Activated CD8-positive, alpha-beta memory T cell treated with anti-CD3 and anti-CD28 coated beads for 36 hours (primary cell): Measurements from ENCODE around the gene PPP1R17. TPM values are rescaled to one million over a fixed set of nuclear protein-coding genes. Genes with fewer than 3 reads are reported as not detected.

Experiments
- CTCF ChIA-PET: fragments of 350-600 bp; sonication (Branson Sonifier 250); formaldehyde crosslinking; loops from one replicate; lab custom pipeline; 2021; ENCODE audit warnings: antibody characterized with exemption; lab: Charles Lee
- POLR2A ChIA-PET: fragments of 350-600 bp; sonication (Branson Sonifier 250); formaldehyde crosslinking; loops from one replicate; lab custom pipeline; 2021; ENCODE audit warnings: antibody characterized with exemption; lab: Charles Lee
- total RNA-seq, 2 experiments: library from RNA; stranded (reverse); gene quantifications; one replicate each; pipeline ENCODE4 v1.2.3, GENCODE V29; 2021

The PPP1R17 gene
- total RNA-seq, 2 experiments from 2014 or later, result not detected

DNA sequence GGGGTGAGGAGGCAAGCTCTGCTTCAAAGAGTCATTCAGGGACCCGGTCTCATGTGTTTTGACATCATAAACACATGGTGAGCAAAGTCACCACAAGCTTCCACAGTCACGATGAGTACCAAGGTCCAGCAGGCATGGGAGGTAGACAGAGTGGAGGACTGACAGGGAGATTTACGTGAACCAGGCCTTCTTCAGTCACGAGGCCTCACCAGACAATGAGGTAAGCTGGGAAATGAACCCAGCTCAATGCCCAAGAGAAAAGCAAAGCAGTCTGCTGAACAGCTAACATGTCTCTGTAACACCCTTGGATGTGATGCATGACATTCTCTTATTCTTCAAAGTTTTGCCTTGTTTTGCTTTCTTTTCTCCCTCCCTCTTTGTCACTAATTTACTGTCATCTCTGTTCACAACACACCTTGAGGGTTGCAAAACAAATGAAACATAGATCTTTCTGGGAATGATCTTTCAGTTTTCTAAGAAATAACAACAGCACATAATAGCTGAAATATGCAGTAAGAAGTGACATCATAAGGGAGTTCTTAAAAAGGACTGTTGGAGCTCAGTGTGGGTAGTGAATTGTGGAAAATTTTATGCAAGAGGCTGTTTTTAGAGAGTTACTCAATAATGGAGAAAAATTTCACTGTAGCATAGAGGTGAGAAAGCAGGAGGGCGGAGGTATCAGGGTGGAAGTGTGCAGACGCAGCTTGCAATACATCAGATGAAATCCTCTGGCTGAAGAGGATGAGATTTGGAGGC, 9.0 kb downstream of the PPP1R17 start:
- ChIA-PET CTCF (no interaction called here), POLR2A (no interaction called here)

DNA sequence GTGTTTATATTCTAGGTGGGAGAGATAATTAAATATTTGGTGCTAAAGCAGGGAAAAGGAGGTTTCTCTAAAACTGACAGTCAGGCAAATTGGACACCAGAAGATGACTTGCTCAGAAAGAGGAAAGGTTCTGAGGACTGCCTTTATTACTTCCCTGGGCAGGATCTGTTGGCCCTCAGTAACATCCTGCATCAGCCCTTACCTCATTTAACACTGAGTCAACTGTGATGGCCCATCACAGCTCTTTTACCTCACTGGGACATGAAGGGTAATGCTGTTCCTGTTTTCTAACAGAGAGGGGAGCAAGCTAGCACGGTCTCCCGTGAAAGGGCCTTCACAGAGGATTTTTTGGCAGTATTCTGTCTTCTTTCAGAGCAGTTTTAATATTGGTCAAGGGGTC, 12.0 kb downstream of the PPP1R17 start:
- ChIA-PET POLR2A (no interaction called here), CTCF (no interaction called here)

DNA sequence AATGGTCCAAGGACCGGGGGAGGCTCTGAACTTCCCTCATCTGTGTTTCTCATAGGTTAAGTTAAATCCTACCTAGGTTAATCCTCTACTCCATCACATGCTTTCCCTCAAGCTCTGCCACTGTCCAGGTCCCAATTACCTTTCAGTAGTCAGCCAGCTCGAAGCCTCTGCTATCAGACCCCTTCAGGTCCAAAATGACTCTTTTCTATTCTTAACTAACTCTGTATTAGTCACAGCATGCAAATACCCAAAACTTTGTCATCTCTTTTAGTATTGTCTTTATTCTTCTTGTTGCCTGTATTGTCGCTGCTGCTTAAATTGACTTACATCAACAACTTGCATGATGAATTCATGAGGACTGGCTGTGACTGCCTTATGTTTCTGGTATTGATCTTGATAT, 15.3 kb downstream of the PPP1R17 start:
- ChIA-PET POLR2A (no interaction called here), CTCF (no interaction called here)

DNA sequence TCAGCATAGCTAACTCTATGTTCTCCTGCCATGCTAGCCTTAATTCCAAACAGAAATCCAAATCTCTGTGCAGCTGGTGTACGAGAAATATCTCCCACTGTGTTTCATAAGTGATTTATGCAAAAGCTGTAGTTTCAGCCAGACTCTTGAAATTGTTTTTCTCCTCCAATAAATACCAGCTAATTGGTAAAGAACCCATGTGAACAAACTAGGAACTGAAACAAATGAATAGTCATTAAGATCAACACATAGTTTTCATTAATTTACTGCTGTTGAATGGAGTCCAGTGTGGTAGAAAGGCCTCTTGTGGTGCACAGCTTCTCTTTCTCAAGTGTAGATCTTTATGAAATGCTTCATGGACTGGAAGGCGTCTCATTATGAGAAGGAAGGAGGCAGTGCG, 18.4 kb downstream of the PPP1R17 start:
- CTCF ChIA-PET, result no interaction called here
- POLR2A ChIA-PET, result no interaction called here

DNA sequence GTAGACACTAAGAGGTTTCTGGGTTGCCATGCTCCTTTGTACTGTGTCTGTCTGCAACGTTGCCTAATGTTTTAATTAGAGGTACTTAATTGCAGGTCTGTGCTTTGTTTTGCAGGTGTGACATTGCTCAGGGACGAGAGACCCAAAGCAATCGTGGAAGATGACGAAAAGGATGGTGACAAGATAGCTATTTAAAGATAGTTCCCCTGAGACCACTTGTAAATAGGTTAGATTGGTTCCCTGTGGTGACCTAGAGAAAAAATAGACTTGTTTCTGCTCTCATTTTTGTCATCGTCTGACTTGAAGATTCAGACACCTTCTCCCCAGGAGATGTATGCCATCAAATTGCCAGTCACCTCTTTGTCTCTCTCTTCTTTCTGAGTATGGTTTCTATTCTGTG, 20.1 kb downstream of the PPP1R17 start:
- ChIA-PET POLR2A (no interaction called here), CTCF (no interaction called here)

DNA sequence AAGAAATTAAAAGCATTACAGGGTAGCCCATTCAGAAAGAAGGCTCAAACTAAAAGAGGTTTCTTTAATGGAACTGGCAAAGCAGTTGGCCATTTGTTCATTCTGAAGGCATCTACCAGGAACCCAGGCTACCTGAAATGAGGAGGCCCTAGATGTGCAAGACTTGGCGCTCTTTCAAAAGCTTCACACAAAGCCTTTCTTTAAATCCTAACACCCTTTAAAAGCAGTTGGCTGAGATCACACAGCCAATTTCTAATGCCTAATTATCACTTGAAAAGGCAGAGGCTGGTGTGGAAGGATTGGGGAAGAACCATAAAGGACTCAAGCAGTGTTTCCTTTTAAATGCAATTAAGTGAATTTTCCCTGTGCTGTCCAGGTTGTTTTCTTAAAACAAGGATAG, 23.2 kb downstream of the PPP1R17 start:
- CTCF ChIA-PET, result no interaction called here
- POLR2A ChIA-PET, result no interaction called here

DNA sequence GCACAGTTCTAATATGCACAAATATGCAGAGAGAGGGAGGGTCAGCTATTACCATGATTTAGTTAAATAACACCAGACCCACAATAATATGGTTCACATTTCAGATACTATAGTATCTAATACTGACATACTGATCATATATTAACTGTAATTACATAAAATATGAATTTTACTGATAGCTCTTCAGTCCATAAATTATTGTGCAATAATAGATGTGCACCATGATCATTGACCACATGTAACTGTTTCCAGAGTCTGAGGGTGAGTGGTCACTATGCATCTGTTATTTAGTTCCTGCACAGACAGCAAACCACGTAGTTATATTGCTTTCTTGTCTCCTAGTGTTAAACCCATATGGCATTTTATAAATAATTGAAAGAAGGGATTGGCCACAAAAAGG, 29.3 kb downstream of the PPP1R17 start:
- CTCF ChIA-PET, result no interaction called here
- POLR2A ChIA-PET, result no interaction called here

DNA sequence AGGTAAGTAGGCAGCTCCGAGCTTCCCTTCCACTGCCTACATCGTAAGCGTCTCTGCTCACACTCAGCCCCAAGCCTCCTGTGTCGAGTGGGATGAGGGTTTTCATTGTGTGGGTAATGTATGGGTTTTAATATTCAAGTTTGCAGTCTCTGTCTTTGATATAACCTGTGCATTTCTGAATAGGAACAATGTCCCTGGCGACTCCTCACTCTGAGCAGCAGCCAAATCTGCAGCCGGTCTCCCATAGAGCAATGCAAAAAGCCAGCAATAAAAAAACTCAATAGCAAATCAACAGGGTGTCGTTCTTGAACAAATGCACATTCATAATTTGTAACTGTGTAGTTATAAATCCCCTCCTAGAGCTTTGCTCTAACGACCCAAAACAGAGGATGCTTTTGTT, 33.4 kb downstream of the PPP1R17 start:
- CTCF ChIA-PET, result no interaction called here
- POLR2A ChIA-PET, result no interaction called here

DNA sequence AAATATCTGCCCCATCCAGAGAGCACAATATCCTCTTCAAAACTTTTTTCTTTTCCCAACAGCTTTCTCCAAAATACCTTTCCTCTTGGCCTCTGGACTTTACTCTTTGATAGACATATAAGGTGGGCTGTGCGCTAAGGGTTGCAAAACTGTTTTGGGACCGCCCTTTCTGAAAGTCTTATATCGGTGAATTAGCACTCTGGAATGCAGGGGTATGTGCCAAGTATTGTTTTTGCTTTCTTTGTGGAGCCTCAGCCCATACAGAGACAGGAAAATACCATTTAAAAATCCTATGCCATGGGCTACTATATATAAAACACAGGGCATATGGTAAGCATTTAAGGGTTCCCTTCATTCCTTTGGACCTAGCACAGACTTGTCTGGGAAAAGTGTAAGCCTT, 37.7 kb downstream of the PPP1R17 start:
- ChIA-PET POLR2A (no interaction called here), CTCF (no interaction called here)

DNA sequence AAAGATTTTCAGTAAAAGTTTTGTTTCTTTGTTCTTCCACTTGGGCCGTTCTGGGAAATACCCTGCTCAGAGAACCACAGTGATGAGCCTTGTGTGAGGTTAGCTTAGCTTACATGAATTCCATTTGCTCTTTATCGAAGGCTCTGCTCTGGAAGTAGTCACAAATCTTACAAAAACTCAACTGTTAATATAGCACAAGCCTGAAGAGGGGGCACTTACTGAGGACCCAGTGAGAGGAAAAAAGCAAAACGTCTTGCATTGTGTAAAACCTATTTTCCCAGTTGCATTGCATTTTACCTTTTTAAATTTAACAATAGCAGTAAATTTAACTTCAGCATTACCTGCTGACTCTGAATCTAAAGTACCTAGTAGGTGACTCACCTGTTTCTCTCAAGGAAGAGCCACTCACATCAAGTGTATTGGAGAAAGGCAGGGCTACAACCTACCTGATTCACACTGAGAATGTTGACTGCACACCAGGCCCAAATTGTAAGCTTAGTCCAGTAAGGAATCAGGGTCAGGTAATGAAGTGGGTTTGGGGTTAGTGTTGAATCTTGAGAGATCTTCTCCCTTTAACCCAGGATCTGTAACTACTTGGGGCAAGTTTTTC, 42.3 kb downstream of the PPP1R17 start:
- ChIA-PET CTCF (no interaction called here), POLR2A (no interaction called here)

DNA sequence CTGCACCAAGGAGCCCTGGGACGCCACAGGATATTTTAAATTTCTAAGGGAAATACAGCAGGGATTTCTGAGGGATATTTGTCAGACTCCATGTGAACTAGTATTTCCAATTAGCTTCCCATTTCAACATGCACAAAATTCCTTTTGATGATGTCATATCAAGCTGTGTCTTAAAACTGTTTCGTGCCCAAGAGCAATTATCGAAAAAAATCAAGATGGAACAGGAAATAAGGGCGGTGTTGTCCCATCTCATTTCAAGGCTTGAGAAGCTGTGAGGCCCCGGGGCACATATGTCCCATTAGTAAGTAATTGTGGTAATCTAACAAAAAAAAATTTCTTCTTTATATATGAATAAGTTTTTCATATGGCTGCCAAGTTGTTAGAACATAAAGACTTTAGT, 47.4 kb downstream of the PPP1R17 start:
- POLR2A ChIA-PET, result no interaction called here

DNA sequence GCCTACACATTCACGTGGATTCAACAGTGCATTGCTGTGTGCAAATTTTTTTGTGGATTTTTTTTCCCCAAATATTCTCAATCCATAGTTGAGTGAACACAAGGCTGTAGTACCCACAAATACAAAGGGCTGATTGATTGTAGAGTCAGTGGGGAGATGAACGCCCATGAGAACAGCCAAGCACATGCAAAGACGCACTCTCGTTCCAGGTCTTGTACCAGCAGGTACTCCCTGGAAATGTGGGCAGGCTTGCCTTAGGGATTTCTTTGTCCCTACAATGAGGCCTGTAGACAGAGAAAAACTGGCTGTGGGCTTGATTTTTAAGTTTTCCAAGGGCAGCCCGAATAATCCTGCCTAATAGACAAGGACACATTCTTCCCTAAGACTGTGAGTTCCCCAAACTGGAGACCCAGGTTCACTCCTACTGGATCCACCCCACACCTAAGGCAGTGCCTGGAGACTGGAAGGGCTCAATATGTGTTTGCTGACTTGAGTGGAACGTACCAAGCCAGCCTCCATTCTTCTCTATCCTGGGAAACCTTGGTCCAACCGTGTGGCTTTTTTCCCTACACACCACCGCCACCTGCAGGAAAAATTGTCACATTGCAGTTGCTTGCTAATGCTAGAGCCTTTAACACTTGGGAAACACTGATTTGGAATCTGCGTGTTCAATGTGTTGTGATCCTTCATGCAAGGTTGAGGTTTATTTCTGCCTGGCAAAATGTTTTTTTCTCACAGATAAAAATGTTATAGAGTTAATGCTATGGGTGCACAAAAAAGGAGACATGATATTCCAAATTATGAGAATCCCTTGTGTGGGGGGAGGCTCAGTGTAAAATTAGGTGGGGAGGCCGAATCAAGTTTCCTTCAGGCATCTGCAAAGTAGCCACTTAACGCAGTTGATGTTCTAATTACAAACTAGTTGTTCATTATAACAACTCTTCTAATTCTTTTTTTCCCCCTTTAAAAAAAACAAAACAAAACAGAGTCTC, 49.3 kb downstream of the PPP1R17 start:
- CTCF ChIA-PET, result no interaction called here

More for the DNA sequence above, 47.4 kb downstream of the PPP1R17 start:
- CTCF ChIA-PET, result no interaction called here

DNA sequence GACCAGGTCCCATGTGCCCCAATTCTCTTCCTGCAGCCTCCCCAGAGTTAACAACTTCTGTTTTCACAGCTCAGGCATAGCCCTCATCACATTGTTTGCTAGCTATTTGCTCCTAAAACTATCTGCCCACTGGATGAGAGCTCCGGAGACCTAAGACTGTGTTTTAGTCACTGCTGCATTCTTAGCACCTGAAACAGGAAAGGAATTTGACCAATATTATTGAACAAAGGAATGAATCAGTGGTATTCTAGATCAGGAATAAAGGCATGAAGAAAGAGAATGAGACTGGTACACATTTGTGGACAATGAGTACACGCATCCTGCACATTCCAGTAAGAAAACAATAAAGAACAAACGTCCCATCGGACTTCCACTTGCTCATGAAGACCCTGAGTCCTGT, 54.8 kb downstream of the PPP1R17 start:
- POLR2A ChIA-PET, result no interaction called here
- CTCF ChIA-PET, result no interaction called here

More for the DNA sequence above, 49.3 kb downstream of the PPP1R17 start:
- POLR2A ChIA-PET, result no interaction called here

DNA sequence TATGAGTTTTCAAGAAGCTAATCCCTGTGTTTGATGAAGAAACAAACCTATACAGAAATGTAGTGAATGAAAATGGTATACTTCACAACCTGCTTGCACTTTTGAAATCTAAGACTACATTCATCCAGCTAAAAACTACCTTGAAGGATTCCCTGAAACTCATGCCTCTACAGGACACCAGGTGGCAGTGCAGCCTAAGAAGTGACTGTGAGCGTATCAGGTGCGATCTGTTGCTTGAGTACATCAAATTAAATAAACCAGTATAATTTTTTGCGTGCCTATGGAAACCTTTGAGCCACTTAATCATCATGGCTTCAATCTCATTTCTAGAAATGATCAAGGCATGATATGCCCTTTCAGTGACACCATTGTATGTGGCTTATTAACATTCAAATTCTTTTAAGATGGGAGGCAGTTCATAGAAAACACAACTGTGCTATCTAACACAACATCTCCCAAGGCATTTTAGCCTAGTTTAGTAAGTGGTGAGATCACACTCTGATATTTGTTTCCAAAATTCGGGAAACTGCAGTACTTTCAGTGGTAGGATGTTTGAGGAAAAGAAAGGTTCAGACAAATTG, 57.4 kb downstream of the PPP1R17 start:
- CTCF ChIA-PET, result interaction anchor here (0.6 kb wide), 1 partner anchor 735 kb away, joined by 3 read pairs; no protein-coding TSS in a partner anchor
- POLR2A ChIA-PET, result no interaction called here

DNA sequence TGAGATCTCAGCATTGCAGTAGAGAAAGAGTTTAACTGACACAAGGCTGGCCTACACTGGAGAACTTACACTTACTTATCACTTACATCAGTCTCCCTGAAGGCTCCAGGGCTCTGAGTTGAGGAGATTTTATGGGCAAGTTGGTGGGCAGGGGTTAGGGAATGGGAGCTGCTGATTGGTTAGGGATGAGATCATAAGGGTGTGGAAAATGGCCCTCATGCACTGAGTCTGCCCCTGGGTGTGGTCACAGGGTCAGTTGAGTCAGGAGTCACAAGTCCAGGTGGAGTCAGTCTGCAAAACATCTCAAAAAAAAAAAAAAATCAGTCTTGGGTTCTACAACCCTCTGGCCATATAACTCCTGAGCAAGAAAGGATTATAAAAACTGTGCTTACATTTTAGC, 60.5 kb downstream of the PPP1R17 start:
- POLR2A ChIA-PET, result no interaction called here
- CTCF ChIA-PET, result no interaction called here

DNA sequence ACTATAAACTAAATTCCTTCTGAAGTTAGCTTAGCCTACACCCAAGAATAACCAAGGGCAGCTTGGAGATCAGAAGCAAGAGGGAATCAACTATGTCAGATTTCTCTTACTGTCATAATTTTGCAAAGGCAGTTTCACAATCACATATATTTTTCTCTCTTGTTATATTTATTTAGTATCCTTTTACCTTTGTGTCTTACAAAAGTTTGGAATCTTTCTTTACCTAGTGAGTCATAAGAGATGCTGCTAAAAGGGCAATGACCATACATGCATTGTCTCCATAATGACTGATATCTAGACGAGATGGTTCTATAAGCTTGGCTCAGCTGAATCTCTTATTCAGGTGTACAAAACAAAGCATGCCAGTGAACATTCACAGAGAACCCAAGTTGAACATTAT, 61.1 kb downstream of the PPP1R17 start:
- ChIA-PET POLR2A (no interaction called here), CTCF (no interaction called here)

DNA sequence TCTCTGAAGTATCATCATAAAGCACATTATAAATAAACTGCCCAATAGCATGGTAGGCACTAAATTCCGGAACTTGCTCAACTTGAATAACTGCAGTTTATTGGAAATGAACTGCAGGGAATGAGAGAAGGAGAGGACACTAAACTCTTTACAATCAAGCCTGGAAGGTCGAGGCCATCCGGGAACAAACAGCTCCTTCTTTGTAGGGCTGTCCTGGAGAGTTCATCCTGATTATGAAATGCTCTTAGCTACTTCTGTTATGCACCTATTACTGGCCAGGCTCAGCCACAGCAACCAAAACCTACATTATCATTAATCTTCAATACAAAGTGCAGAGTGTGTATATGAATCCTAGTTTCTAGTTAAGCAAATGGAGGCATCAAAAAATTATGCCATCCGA, 64.7 kb downstream of the PPP1R17 start:
- ChIA-PET POLR2A (no interaction called here), CTCF (no interaction called here)
